Measurements from ENCODE around the gene CCDC85C. TPM values are rescaled to one million over a fixed set of nuclear protein-coding genes. Genes with fewer than 3 reads are reported as not detected.

Gene CCDC85C
- total and polyA plus RNA-seq, 2 experiments from 2014 or later = 4.5 to 24.9 TPM

GRCh38 chr14:99516871-99517642 lies 87.0 kb downstream of the CCDC85C start:
- H3K4me2 ChIP-seq = no peak overlapping the region
- no peaks in the 10 kb centered on the region for H3K27me3 ChIP-seq (ENCODE audit: insufficient read depth)
- DNase-seq (ENCODE audit: low spot score) = no peak
- Mint-ChIP-seq H3K36me3 (ENCODE audit: low read depth) (peaks cover 5% of the 10 kb centered on the region; the same call in 2 of the 3 replicates), H3K4me1 (peaks cover 7% of the 10 kb centered on the region; the same call in 2 of the 3 replicates), H3K27me3 (ENCODE audit: insufficient read depth, low read depth, poor library complexity) (peaks cover 16% of the 10 kb centered on the region), H3K9me3 (no peaks in the 10 kb centered on the region), H3K27ac (no peak overlapping the region), H3K4me3 (no peak overlapping the region)
- peak; percentile 7; the same call in 1 of the 3 replicates for ATAC-seq
- no peak overlapping the region for H3K27ac ChIP-seq (ENCODE audit: low read depth)
- no peaks in the 10 kb centered on the region for H3K9me2 ChIP-seq (ENCODE audit: insufficient read depth)
- H3F3A ChIP-seq (replicated peaks; ENCODE audit: low read depth) = no peaks in the 10 kb centered on the region
- H4K20me1 ChIP-seq (replicated peaks; ENCODE audit: insufficient read depth) = no peaks in the 10 kb centered on the region; the same call in 1 of the 2 replicates
- H3K79me2 ChIP-seq (replicated peaks; ENCODE audit: insufficient read depth) = no peaks in the 10 kb centered on the region
- no peak overlapping the region for H2AFZ ChIP-seq
- TF ChIP-seq POLR2AphosphoS5 (IDR thresholded peaks at IDR 0.05; ENCODE audit: low read depth) (no peak), ZNF114 (CRISPR knock-in tag; IDR thresholded peaks at IDR 0.05) (no peak), EZH2 (IDR thresholded peaks at IDR 0.05; ENCODE audit: low read depth, unreplicated experiment) (no peak), NANOG (IDR thresholded peaks at IDR 0.05; ENCODE audit: borderline replicate concordance) (no peak), CTCF (conservative IDR thresholded peaks at IDR 0.05; ENCODE audit: low read depth in 2 of 2) (peak in 1 of 2 experiments; percentile 31; a peak in 1 of 4 replicates), ZNF462 (CRISPR knock-in tag; IDR thresholded peaks at IDR 0.05) (no peak), EZH2phosphoT487 (IDR thresholded peaks at IDR 0.05; ENCODE audit: unreplicated experiment) (no peak), STAT1 (IDR thresholded peaks at IDR 0.05; ENCODE audit: unreplicated experiment) (no peak)
- H3K4me1 ChIP-seq (ENCODE audit: insufficient read depth) = no peaks in the 10 kb centered on the region
- H3K4me3 ChIP-seq = no peak overlapping the region
- H3K36me3 ChIP-seq (ENCODE audit: insufficient read depth) = no peaks in the 10 kb centered on the region
